Measurements from ENCODE around the gene SOWAHD.

SOWAHD gene

DNA sequence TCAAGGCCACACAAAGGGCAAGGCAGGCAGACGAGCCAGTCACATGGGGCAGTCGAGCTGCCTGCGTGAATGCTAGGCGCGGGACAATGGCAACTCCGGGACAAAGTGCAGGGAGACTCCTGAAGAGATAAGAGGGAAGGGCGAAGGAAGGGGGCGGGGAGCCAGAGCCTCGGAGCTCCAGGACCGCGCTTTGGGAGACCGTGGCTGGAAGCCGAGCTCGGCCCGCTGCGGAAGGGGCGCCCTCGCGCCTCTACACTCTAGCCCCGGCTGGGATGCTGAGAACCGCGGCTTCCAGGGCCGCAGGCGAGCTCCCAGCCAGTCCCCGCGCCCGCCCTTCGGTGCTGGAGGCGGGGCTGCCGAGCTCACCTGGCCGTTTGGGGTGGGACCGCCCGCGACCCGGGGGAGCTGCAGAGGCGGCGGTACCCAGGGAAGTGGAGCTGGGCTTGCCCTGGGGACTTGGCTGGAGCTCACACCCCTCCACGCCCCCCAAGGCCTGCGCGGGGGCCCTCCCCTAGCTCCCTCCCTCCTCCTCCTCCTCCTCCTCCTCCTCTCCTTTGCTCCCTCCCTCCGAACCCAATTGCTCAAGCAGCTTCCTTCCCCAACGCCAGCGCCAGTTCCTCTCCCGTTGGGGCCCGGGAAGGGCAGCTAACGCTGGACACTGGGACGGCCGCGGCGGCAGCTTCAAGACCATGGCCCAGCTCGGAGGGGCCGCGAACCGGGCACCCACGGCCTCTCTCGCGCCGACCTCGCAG lies at the start of gene SOWAHD:
TSS of gene SOWAHD (plus strand) at position 610 of the 752 bp plus-strand sequence. CDS start at position 690, 80 bp downstream.
- DNase-seq (ENCODE audit: low spot score), result peak; percentile 39
- TF ChIP-seq CTCF (IDR thresholded peaks at IDR 0.05; ENCODE audit: extremely low read depth, missing control alignments), result no peak

- TF ChIP-seq CTCF (IDR thresholded peaks at IDR 0.05; ENCODE audit: extremely low read depth, missing control alignments), result no peak
- DNase-seq (ENCODE audit: low spot score), result no peak
These were observed 49.5 kb upstream of the SOWAHD start for GRCh38 chrX:119708936-119709335.

DNA sequence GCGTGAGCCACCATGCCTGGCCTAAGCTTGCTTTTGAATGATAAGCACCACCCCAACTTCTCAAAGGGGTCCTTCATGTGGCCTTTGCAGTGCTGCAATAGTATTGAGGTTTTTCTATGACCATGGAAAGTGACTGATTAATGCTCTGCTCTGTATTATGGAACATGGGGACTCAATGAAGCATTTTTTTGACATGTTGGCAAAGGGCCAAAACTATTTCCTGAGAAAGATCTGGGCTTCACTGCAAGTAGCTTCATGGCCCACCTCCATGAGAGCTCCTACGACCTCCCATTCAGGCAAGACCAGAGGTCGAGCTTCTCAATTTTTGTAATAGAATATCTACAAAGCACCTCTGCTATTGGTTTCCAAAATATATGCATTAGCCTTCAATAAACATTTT lies 48.8 kb upstream of the SOWAHD start:
- no peak for DNase-seq (ENCODE audit: low spot score)
- TF ChIP-seq CTCF (IDR thresholded peaks at IDR 0.05; ENCODE audit: extremely low read depth, missing control alignments), result no peak

DNA sequence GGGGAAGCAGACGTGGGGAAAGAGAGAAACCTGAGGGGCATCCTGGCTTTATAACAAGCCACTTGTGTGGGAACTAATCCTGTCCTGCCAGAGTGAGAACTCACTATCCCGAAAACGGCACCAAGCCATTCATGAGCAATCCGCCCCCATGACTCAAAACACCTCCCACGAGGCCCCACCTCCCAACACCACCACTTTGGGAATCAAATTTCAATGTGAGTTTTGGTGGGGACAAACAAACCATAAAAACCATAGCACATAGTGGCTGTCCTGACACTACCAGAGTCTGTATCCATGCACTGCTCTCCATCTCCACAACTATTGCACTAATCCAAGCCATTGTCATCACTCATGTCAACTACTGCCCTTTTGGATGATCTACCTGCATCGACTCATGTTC lies 36.9 kb upstream of the SOWAHD start:
- no peak for TF ChIP-seq CTCF (IDR thresholded peaks at IDR 0.05; ENCODE audit: extremely low read depth, missing control alignments)
- no peak for DNase-seq (ENCODE audit: low spot score)

DNA sequence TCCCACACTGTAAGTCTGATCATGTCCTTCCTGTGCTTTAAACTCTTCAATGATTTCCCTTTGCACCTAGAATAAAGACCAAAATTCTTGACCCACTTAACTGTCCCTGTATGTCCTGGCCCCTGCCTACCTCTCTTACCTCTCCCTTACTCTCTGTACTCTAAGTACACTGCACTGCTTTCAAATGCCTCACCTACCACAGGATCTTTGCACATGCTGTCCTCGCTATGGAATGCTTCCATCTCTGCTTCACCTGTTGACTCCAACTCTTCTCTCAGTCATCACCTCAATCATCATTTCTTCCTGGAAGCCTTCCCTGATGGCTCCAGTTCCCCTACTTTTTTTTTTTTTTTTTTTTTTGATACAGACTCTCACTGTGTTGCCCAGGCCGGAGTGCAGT lies 36.5 kb upstream of the SOWAHD start:
- no peak for TF ChIP-seq CTCF (IDR thresholded peaks at IDR 0.05; ENCODE audit: extremely low read depth, missing control alignments)
- no peak for DNase-seq (ENCODE audit: low spot score)

DNA sequence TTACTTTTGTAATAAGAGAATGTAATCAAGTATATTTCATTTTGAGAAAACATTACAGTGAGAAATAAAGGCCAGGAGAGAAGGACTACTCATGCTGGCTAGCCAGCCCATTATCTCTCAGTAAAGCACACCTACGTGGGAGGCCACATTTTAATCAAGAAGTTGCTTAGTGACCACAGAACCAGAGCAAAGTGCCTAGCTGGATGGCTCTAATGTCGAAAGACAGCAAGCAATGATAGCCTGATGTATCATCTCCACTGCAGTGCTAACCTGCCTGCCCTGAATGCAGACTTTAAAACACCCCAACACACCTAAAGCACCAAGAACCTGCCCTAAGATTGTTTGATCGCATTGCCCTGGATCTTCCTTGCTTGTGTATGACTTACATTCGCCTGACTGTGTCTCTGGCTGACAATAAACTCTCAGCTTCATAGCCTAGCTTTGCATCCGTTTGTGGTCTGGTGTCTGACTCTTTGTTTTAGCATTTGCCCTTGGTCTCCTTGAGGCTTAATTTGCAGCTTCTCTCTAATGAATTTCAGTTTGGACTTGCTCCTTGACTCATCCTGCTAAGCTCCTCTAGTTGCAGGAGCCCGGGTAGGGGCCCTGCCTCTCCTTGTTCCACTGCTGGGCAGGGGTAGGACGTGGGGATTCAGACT lies 31.4 kb upstream of the SOWAHD start:
- no peak for DNase-seq (ENCODE audit: low spot score)
- no peak for TF ChIP-seq CTCF (IDR thresholded peaks at IDR 0.05; ENCODE audit: extremely low read depth, missing control alignments)

DNA sequence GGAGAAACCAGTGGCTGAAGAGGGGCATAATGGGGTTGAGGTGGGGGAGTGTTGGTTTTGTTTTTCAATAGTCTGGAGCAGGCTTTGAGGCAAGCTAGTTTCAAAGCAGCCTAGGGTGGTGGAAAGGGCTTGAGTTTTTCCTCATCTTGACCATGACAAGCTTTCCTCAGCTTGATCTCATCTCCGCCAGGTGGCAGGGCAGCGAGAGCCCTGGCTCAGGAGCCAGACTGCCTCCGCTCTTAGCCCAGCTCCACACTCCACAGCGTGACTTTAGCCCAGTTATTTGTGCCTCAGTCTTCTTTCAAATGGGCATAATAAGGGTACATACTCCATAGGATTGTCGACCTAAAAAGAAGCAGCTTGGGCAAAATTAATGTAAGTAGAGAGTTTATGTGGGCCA lies 29.9 kb upstream of the SOWAHD start:
- DNase-seq (ENCODE audit: low spot score), result no peak
- TF ChIP-seq CTCF (IDR thresholded peaks at IDR 0.05; ENCODE audit: extremely low read depth, missing control alignments), result no peak

All from GM20000 (cell line).